GM21447 (cell line): ENCODE results near the gene RND3.

Source experiments
- ATAC-seq: cut with Tn5 transposase; IDR thresholded peaks from one replicate; pipeline ENCODE4 v1.9.1; 2021; ENCODE audit not compliant: unreplicated experiment

RND3 gene

DNA sequence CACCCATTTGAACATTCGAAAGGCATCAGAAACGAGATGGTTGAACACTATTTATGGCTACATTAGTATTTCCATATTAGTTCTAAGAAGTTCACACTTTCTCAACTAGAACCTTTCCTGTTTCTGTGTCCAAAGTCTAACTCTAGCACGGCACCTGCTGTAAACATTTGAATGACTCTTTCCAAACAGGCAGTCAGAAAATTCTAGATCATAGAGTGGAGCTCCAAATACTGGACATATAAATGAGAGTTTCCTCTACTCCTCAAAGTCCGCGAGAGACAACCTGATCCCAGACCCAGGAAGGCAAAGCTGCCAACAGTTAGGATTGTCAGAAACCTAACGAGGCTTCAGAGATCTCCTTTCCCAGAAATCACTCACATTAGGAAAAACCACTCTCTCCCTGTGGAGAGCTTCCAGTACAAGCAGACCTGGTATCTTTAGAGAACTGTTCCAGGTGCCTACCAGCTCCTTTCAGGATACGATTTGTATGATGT lies 10.6 kb downstream of the RND3 start:
- no peak for ATAC-seq

GRCh38 chr2:150476286-150476685 lies 11.2 kb downstream of the RND3 start:
- no peak for ATAC-seq

- no peak for ATAC-seq
These were observed 11.8 kb downstream of the RND3 start for GRCh38 chr2:150475479-150476250.

DNA sequence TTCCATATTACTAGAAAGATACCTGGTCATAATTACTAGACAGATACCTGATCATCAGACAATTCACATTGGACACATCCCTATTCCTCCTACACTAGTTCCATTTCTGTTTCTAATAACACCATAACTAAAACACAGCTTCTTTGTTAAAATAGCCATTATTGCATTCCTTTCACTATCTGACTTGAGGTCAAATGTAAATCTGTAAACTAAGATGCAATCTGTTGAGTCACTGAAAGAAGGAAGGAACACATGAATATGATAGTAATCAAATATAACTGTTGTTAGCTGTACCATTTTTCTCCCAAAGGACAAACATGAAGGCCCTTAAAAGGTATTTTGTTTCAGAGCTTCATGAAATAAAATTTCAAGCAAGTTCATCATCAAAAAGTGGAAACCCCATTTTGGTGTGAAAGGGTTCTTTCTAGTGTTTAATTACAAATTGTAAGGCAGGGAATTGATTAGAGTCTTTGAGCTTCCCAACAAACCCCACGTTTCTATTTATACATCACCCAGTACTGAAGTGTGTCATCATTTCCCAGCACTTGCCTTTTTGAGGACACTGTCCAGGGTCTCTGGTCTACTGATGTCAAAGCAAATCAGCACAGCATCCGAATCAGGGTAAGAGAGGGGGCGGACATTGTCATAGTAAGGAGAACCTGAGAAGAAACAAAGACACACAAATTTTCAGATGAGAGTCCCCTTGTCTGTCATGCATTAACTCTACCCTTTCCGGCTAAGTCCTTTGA lies 13.0 kb downstream of the RND3 start:
- ATAC-seq: no peak

DNA sequence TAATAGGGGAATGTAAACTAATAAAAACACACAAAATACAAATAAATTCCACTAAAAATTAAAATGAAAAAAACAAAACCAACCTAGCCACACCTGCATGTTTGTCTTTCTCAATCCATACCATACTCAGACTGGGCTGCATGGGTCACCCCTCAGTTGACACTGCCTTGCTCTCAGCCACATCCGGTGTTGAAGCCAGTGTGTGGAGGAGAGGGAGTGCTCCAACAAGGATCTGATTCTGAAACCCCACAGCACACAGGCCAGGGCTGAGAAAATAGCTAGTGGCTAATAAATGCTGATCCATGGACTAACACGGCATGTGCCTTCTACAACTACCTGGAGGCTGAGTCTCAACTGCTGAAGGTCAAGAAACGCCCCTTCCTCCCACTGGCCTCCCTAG lies 13.7 kb downstream of the RND3 start:
- ATAC-seq: no peak

DNA sequence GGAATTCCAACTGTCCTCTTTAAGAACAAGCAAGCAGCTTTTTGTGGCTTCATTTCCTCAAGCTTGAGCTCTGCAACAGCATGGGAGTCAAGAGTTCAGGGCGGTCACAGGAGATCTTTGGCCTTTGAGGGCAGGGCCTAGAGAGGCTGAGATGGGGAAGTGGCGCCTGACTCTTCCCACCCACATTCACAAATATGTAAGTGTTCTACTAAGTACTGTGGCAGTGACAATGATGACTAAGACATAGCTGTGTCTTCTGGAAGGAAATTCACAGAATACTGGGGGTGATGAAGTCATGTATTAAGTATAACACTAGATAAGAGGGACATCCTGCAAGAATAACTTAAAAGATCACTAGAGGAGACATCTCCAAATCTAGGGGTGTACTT lies 15.0 kb downstream of the RND3 start:
- no peak for ATAC-seq

DNA sequence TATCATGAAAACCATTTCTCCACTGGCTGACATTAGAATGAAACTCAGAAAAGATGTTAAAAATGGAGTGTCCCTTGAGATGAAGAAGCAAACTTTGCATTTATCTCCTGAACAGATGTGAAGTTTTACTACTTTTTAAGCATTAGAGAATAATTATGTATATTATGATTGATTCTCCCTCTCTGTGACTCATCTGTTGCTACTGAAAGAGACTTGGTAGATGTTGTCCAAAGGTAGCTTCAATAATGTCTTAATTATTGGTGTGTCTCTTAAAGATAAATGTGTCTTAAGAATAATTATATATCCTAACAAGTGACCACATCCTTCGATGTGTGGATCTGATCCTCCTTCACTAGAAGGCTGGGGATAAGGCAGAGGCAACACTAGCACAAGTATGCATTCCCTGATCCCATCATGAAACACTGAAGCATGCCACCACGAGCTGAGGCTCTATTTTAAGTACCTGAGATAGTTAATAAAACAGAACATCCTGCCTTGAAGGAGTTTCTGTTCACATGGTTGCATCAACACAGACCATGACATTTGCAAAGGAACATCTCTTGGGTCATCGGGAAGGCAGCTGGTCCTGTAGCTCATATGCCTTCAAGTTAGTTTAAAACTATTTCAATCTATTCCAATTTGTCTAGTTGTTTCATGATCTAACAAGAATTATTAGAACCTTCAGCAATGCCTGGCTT lies 15.5 kb downstream of the RND3 start:
- ATAC-seq: no peak

GRCh38 chr2:150470435-150470834 lies 17.0 kb downstream of the RND3 start:
- ATAC-seq: no peak

- no peak for ATAC-seq
These were observed 17.7 kb downstream of the RND3 start for GRCh38 chr2:150469706-150470274.

- ATAC-seq: no peak
These were observed 19.0 kb downstream of the RND3 start for GRCh38 chr2:150468350-150468960.

DNA sequence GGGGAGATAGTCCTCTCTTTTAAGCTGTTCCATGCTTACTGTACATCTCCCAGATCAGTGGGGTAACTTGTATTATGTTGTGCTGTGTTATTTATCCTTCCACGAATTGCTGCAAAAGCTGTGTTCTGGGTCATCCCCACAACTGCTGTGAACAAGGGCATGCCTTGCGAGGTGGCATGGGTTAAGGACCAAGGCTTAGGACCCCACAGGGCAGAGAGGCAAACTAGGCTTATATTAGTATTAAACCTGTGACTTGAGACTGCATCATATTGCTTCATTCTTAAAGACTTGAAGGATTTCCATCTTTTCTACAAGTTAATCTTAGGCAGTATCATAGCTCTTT lies 19.9 kb downstream of the RND3 start:
- ATAC-seq: no peak

GRCh38 chr2:150466741-150467620 lies 20.5 kb downstream of the RND3 start:
- ATAC-seq: no peak

GRCh38 chr2:150465703-150466569 lies 21.5 kb downstream of the RND3 start:
- no peak for ATAC-seq

GRCh38 chr2:150464986-150465385 lies 22.5 kb downstream of the RND3 start:
- no peak for ATAC-seq

- no peak for ATAC-seq
These were observed 23.2 kb downstream of the RND3 start for GRCh38 chr2:150464270-150464669.

GRCh38 chr2:150462770-150463169 lies 24.7 kb downstream of the RND3 start:
- ATAC-seq: no peak

GRCh38 chr2:150459281-150459680 lies 28.2 kb downstream of the RND3 start:
- no peak for ATAC-seq

DNA sequence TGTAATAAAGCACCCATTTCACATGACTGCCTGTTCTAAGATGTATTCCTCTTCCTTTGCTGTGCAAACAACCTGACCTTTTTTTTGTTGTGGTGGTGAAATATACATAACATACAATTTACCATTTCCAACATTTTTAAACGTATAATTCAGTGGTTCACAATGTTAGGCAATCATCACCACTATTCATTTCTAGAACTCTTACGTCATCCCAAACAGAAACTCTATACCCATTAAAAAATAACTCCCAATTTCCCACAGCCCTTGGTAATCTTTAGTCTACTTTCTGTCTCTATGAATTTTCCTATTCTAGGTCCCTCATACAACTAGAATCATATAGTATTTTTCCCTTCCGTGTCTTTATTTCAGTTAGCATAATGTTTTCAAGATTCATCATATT lies 36.7 kb downstream of the RND3 start:
- no peak for ATAC-seq

DNA sequence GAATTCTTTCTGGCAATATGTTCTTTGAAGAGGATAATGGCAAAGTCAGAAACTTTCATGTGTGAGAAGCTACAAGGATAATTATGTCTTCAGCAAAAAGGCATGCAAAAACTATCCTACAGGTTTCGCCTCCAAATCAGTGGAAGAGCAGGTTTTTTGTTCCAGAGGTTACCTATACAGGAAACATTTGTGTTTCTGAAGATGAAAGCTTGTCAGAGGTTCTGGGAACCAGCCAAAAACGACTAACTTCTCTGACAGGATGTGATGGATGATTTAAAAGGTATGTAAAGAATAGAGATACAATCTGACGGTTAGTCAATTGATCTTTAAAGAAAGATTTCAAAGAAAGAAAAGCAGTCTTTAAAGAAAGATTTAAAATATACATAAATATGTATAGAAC lies 37.6 kb downstream of the RND3 start:
- ATAC-seq: no peak
